ENCODE measurements around the gene MAP2K1. TPM values are rescaled to one million over a fixed set of nuclear protein-coding genes. Genes with fewer than 3 reads are reported as not detected.
A peak's percentile ranks its signal among the peaks of the same experiment; 100 is the strongest.
"Not testable (repeated sequence)": the region's sequence is repeated elsewhere in the genome, so short reads cannot be mapped to it uniquely, and the experiment has no call there.

The MAP2K1 gene
- total RNA-seq, 1 donor from 2014 or later = 53.6 TPM

DNA sequence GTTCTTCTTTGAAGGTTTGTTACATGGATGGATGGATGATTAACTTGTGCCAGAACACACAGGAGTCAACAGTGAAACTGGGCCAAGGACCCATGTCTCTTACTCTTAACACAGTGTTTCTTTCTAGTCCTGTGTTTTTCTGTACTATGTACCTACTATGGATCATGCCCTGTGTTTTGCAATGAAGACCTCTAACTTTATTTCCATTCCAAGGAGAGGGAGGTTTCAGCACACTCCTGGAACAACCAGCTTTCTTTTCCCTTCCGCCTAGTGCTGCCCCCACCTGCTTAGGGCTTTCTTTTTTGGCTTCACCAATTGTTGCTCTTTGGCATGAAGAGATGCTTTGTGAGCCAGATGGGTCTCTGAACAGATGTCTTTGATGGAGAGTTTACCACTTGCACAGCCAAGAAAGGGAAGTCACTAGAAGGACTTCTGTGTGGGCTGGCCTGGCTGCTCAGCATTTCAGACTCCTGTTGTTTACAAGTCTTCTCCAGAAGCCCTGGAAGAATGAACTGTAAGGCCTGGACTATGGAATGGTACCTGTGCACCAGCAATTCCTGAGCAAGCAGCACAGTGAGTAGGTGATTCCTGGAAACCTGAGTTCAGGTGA, 66.4 kb downstream of the MAP2K1 start:
- Histone ChIP-seq H3K27ac (no peak overlapping the region), H3K9me3 (no peaks in the 10 kb centered on the region), H3K36me3 (peaks cover 10% of the 10 kb centered on the region), H3K4me1 (peaks cover 10% of the 10 kb centered on the region), H3K4me3 (no peak overlapping the region), H3K27me3 (ENCODE audit: low read depth) (no peaks in the 10 kb centered on the region)
- ATAC-seq (no peak), DNase-seq (no peak)
- TF ChIP-seq, protein P1, sequence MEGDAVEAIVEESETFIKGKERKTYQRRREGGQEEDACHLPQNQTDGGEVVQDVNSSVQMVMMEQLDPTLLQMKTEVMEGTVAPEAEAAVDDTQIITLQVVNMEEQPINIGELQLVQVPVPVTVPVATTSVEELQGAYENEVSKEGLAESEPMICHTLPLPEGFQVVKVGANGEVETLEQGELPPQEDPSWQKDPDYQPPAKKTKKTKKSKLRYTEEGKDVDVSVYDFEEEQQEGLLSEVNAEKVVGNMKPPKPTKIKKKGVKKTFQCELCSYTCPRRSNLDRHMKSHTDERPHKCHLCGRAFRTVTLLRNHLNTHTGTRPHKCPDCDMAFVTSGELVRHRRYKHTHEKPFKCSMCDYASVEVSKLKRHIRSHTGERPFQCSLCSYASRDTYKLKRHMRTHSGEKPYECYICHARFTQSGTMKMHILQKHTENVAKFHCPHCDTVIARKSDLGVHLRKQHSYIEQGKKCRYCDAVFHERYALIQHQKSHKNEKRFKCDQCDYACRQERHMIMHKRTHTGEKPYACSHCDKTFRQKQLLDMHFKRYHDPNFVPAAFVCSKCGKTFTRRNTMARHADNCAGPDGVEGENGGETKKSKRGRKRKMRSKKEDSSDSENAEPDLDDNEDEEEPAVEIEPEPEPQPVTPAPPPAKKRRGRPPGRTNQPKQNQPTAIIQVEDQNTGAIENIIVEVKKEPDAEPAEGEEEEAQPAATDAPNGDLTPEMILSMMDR (IDR thresholded peaks at IDR 0.05) = no peak
- intact Hi-C loops (cut with DNase I) = no loop called here

DNA sequence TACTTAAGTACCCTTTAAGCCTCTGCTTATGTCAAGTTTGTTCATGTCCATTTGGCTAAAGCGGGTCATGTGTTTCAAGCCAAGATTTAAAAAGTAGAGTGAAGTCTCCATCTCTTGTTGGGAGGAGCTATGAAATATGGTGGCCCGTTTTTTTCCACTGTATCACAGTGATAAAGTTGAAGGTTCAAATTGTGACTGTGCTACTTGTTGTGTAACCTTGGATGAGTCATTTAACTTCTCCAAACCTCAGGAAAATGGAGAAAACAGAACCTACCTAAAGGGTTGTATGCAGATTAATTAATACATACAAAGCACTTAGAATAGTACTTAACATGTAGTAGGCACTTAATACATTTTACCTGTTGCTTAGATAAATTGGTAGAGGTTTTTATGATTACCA, 67.4 kb downstream of the MAP2K1 start:
- no peaks in the 10 kb centered on the region for H3K27me3 ChIP-seq (ENCODE audit: low read depth)
- intact Hi-C loops (cut with DNase I) = no loop called here
- H3K4me3 ChIP-seq = no peak overlapping the region
- DNase-seq = no peak
- H3K27ac ChIP-seq = no peak overlapping the region
- ATAC-seq = peak; percentile 59 to 60
- no peaks in the 10 kb centered on the region for H3K9me3 ChIP-seq
- TF ChIP-seq, protein P1 (IDR thresholded peaks at IDR 0.05) = no peak
- H3K4me1 ChIP-seq = peaks cover 10% of the 10 kb centered on the region
- peaks cover 10% of the 10 kb centered on the region for H3K36me3 ChIP-seq

DNA sequence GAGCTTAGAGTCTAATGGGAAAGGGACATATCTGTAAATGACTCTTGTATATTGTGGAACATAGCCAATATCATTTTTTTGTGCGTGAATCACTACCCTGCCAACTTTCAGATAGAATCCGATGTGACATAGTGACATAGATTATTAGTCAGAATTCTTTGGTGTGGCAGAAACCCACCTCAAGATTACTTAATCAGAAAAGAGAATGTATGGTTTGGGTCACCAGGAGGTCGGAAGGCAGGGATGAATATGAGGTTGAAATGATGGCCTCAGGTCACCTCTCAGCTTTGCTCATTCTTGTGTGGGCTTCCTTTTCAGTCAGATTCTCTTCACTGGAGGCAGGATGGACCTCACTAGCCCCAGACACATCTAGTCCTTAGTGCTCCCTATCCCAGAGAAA, 69.5 kb downstream of the MAP2K1 start:
- ATAC-seq = no peak

DNA sequence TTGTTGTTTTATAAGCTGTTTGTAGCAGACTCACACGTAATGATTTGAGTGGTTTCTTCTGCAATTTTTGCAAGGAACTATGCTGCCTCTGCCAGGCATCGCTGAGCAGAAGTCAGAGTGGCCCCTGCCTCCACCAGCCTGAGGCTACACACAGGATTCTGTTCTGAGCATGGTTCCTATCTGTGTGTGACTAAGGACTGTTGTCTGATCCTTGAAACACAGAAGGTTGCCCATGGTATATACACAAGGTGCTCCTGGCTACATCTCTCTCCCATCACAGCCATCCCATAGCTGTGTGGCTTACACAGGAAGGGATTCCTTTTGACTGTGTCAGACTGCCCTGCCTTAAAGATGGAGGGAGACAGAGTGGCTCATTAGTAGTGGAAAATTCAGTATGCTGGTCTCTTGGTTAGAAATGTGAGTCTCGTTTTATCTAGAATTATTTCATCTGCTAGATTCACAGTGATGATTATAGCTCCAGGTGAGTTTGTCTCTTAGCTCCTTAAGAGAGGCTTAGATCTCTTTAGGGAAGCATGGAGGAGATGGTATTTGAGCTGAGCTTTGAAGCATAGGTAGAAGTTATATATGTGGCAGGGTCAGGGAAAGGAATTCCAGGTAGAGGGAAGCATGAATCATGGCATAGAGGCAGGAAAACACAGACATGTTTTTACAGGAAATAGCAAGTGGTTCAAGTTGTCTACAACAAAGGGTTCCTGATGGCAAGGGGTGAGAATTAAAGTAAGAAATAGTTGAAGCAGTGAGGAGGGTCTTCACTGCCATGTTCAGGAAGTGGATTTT, 73.3 kb downstream of the MAP2K1 start:
- no peak overlapping the region for H3K4me3 ChIP-seq
- H3K27ac ChIP-seq = no peak overlapping the region
- H3K9me3 ChIP-seq = no peaks in the 10 kb centered on the region
- H3K36me3 ChIP-seq = no peaks in the 10 kb centered on the region
- TF ChIP-seq, protein P1 (IDR thresholded peaks at IDR 0.05) = no peak
- H3K4me1 ChIP-seq = peaks cover 9% of the 10 kb centered on the region
- no peaks in the 10 kb centered on the region for H3K27me3 ChIP-seq (ENCODE audit: low read depth)
- intact Hi-C loops (cut with DNase I) = no loop called here
- ATAC-seq (peak in 1 of 2 donors; percentile 25), DNase-seq (no peak)

More for the DNA sequence above, 69.5 kb downstream of the MAP2K1 start:
- TF ChIP-seq, protein P1 (IDR thresholded peaks at IDR 0.05) = no peak
- intact Hi-C loops (cut with DNase I) = no loop called here
- H3K9me3 ChIP-seq = no peaks in the 10 kb centered on the region
- H3K36me3 ChIP-seq = peaks cover 10% of the 10 kb centered on the region
- H3K27me3 ChIP-seq (ENCODE audit: low read depth) = no peaks in the 10 kb centered on the region
- no peak for DNase-seq
- peaks cover 10% of the 10 kb centered on the region for H3K4me1 ChIP-seq
- no peak overlapping the region for H3K27ac ChIP-seq
- no peak overlapping the region for H3K4me3 ChIP-seq

DNA sequence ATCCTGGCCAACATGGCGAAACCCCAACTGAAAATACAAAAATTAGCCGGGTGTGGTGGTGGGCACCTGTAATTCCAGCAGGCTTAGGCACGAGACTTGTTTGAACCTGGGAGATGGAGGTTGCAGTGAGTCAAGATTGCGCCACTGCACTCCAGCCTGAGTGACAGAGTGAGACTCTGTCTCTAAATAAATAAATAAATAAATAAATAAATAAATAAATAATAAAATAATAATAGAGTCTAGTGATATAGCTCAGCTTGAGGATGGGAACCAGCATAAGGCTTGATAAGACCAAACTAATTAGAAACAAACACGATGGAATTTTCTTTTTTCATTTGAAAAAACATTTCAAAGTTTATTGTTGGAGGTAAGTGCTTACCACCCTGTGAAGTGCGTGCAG, 74.6 kb downstream of the MAP2K1 start:
- intact Hi-C loops (cut with DNase I); H3K4me1 ChIP-seq; ATAC-seq; H3K27me3 ChIP-seq (ENCODE audit: low read depth); H3K27ac ChIP-seq; H3K36me3 ChIP-seq; H3K4me3 ChIP-seq; DNase-seq; H3K9me3 ChIP-seq: not testable (repeated sequence)

DNA sequence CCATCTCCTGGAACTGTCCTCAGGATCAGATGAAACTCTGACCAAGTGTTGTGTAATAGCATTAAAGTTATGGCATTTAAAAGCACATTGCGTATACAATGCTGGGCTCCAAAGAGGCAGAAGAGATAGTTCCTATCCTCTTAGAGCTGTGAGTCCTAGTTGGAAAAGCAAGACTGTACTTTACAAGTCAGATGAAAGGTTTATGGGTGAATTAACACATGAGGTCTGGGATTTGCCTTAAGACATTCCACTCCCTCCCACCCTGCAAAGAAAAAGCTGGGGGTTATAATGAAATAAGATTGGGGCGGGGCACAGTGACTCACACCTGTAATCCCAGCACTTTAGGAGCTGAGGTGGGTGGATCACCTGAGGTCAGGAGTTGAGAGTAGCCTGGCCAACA, 75.2 kb downstream of the MAP2K1 start:
- H3K9me3 ChIP-seq = no peaks in the 10 kb centered on the region
- no peaks in the 10 kb centered on the region for H3K36me3 ChIP-seq
- no peaks in the 10 kb centered on the region for H3K27me3 ChIP-seq (ENCODE audit: low read depth)
- TF ChIP-seq, protein P1 (IDR thresholded peaks at IDR 0.05) = no peak
- no peak overlapping the region for H3K27ac ChIP-seq
- ATAC-seq (no peak), DNase-seq (no peak)
- intact Hi-C loops (cut with DNase I) = no loop called here
- no peak overlapping the region for H3K4me3 ChIP-seq
- peaks cover 9% of the 10 kb centered on the region for H3K4me1 ChIP-seq

All from lower lobe of right lung (tissue), 2 donors.